Activated T-cell treated with anti-CD3 and anti-CD28 coated beads, Interleukin-2, amount 50 U/mL, for 48 hours (primary cell): ENCODE data around the gene GRIA3.
"Not testable (repeated sequence)": the region's sequence is repeated elsewhere in the genome, so short reads cannot be mapped to it uniquely, and the experiment has no call there.

ENCODE experiments used
- DNase-seq, 2 experiments: peaks; one replicate each; pipeline ENCODE4 v3.0.0-alpha.2; 2020

Gene GRIA3

GRCh38 chrX:123277821-123278220, 93.7 kb downstream of the GRIA3 start:
- DNase-seq = no peak

- DNase-seq = no peak
Measured at GRCh38 chrX:123282241-123282640, 98.2 kb downstream of the GRIA3 start.

GRCh38 chrX:123283407-123283806, 99.3 kb downstream of the GRIA3 start:
- DNase-seq = not testable (repeated sequence)

DNA sequence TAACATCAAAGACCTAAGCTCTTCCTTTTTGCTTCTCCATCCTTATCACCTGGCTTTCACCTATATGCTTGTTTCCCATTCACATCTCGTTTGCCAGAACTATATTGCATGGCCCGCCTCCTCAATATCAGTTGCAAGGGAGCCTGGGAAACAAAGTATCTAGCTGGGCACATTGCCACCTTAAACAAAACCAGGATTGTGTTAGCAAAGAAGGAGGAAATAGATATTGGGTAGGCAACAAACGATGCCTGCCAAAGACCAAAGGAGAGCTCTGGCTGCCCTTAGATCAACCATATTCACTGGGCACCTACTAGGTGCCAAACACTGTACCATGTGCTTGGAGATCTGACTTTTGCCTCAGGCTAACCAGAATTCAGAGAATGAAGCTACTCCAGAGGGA, 107.5 kb downstream of the GRIA3 start:
- no peak for DNase-seq

DNA sequence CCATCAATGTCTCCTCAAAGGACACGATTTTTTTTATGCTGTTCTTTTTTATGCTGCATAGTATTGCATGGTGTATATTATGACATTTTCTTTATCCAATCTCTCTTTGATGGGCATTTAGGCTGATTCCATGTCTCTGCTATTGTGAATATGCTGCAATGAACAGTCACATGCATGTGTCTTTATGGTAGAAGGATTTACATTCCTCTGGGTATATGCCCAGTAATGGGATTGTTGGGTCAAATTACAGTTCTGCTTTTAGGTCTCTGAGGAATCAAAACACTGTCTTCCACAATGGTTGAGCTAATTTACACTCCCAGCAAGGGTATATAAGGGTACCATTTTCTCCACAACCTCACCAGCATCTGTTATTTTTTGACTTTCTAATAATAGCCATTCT, 113.9 kb downstream of the GRIA3 start:
- no peak for DNase-seq

- DNase-seq = no peak
Measured at GRCh38 chrX:123303429-123303828, 119.4 kb downstream of the GRIA3 start.

- no peak for DNase-seq
Measured at GRCh38 chrX:123308658-123309057, 124.6 kb downstream of the GRIA3 start.

DNA sequence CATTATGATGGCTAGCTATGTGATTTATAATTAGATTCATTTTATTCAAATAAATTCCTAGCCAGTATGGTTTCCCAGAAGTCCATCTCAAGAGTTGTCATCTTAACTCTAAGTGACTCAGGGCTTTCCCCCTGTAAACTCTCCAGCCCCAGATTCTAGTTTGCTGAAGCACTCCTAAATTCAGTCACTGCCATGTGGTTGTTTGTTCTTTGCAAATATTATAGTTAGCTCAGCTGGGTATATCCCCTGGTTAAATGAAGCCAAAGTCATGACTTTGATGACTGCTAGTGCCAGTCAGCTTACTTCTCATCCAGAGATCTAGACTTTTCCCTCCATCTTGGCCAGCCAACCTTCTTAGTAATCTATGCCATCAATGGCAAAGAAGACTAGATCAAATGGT, 126.0 kb downstream of the GRIA3 start:
- DNase-seq = no peak

DNA sequence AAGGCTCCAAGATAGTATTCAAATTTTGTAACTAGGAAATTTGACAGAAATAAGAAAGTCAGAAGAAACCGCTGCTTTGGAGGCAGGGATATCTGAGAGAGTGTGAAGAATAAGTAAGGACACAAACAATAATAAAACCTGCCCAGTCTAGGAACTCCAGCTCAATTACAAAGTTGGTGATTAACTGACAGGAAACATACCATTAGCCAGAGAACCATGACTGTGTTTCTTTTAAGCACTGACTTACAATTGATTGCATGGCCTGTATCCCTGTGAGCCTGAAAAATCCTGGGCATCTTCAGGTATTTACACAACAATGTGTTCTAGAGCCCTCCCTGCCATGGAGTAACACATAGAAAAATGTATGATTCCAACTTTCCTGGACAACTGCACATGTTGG, 127.4 kb downstream of the GRIA3 start:
- no peak for DNase-seq

GRCh38 chrX:123313486-123313885, 129.4 kb downstream of the GRIA3 start:
- no peak for DNase-seq

GRCh38 chrX:123320622-123321021, 136.5 kb downstream of the GRIA3 start:
- DNase-seq = no peak

- no peak for DNase-seq
Measured at GRCh38 chrX:123322536-123322935, 138.5 kb downstream of the GRIA3 start.

DNA sequence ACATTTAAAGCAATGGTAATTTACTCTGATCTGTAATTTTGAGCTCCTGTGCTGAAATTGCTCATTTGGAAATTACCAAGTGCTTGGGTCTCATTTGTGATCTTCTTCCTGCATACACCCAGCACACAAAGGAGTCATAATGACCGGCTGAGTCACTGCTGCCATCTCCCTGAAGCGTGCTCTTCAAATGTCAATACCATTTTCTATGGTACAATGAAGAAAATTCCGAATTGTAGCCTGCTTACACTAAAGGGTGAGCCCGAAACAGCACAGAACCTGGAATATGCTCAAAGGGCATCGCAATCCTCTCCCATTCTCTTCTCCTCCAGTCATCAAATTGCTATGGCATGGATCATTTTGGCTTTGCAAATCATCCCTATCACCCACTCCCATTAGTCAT, 140.5 kb downstream of the GRIA3 start:
- DNase-seq = no peak

DNA sequence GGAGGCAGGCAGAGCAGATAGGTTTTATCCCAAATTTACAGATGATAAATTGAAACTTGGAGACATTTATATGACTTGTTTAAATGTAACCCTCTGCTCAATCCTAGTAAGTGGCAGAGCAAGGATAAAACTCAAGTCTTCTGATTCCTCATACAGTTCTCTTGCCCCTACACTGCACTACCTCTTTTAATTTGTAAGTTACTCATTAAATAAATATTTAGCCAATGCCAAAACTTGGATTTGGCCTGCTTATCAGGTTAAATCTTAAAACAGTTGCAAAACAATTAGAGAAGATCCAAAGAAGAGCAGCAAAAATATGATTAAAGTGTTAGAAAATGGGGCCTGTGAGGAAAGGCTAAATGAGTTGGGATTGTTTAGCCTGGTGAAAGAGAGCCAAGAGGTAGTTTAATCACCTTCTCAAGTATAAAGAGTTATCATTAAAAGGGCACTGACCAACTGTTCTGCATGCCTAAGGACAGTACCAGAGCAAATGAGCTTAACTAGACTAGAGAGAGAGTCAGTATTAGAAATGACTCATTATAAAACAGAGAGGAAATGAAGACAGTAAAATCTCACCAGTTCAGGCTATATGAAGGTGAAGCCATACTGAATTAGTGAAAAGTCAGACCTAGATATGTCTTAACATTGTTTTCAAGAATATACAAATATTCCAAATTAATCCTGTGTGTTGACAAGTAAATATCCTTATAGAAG, 146.3 kb downstream of the GRIA3 start:
- DNase-seq = no peak

DNA sequence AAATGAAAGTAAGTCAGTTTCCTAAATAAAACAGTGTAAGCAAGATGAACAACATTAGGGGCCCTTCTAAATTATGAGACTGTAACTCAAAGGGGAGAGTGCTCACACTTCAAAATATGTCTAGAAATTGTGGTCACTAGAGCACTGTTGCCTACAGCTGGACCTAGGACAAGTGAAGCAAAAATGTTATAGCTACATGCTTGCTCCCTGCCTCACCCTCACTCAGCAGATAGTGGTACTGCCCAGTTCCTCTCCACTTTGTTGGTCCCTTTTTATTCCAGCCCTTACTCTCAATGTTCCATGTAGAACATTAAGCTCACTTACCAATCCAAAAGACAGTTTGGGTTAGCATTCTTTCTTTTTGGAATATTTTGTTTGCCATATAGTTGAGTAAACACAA, 147.3 kb downstream of the GRIA3 start:
- DNase-seq = no peak

DNA sequence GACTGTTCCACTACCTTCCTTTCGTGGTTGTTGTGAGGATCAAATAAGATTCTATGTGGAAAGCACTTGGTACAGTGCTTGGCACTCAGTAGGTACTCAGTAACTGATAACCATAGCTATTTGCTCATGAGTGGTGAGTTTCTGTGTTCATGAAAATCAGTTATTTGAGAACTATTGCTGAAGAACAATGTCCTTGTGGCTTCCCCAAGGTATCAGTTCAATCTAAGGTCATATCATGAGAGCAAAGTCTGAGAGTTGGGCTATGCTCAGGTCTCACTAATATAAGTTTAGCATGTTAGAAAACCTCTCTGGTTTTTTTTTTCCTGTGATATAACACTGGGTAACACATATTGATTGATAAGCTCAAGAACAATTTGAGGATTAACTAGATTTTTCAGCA, 147.8 kb downstream of the GRIA3 start:
- DNase-seq = no peak

DNA sequence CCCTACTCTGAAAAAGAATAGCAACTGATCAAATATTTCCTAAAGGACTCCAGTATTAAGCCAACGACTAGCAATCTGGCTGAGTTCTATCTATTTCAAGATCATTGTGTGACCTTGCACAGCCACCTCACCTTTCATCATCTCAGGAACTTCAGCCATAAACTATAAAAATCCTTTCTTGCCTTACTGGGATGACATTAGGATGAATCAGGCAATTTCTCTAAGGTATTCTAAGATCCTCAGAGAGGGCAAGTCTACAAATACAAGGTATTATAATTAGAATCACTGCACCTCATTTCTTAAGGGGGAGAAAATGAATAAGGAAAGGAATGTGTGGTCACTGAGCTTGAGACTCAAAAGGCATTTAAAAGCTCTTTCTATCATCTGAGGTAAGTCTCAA, 152.6 kb downstream of the GRIA3 start:
- DNase-seq = no peak

GRCh38 chrX:123337886-123338639, 154.0 kb downstream of the GRIA3 start:
- no peak for DNase-seq

DNA sequence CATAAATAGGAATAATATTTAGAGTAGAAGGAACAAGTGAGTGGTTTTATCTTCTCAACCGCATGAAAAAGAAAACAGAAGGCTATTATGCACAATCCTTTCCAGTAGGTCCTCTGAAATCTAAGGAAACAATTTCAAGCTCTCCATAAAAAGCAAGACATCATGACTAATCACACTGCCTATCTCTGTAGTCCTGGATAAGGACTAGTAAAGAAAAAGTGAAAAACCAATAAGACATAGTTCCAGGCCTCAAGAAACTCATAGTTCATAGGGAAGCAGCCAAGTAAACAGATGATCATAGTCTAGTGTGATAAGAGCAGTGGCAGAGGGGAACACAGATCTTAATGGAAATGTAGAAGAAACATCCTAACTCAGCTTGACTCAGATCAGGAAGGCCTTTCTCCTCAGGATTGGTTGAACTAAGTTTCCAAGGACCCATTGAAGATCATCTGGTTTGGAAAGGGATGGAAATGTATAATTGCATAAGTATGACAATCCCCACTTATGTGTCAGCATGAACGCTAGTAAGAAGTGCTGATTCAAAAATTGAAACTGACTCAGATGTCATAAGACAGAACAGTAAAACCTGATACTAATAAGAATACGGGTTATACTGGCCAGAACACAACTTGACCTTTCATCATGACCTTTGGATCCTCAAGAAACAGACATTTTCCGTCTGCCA, 155.3 kb downstream of the GRIA3 start:
- no peak for DNase-seq

DNA sequence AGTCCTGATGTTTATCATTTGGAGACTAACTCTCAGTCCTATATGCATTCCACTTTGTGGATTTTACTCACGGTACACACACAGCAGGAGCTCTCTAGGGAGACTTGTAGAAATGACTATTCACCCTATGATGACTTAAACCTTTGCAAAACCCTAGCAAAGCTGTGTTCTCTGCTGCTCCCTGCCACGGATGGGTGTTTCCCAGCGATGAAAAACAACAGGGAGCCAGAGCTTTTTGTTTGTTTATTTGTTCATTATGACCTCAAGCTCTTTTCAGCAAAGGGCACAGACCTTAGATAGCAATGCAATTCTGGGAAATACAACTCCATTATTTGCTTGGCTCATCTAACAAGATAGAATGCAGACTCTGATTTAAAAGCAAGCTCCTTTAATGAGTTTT, 156.6 kb downstream of the GRIA3 start:
- DNase-seq = no peak

GRCh38 chrX:123348468-123348867, 164.4 kb downstream of the GRIA3 start:
- DNase-seq = no peak

GRCh38 chrX:123350226-123350625, 166.1 kb downstream of the GRIA3 start:
- no peak for DNase-seq

GRCh38 chrX:123357941-123358340, 173.9 kb downstream of the GRIA3 start:
- DNase-seq = no peak

GRCh38 chrX:123358457-123358856, 174.4 kb downstream of the GRIA3 start:
- DNase-seq = no peak
